Measurements from ENCODE around the gene TANGO2. TPM values are rescaled to one million over a fixed set of nuclear protein-coding genes. Genes with fewer than 3 reads are reported as not detected.

TANGO2 gene
- total RNA-seq, 1 experiment from 2014 or later, result 14.6 TPM

GRCh38 chr22:20009018-20009491 lies 11.9 kb upstream of the TANGO2 start:
- no CpG with 5 or more reads among the region's 9 CpGs for WGBS (ENCODE audit: extremely low coverage, insufficient read length, low lambda C conversion rate)
- Histone ChIP-seq H2BK12ac (ENCODE audit: insufficient read length, low read depth, low read length) (no peak overlapping the region), H3K4me2 (ENCODE audit: insufficient read depth, insufficient read length, low read length) (no peak overlapping the region), H4K91ac (ENCODE audit: insufficient read length, low read depth, low read length) (no peak overlapping the region), H3K14ac (ENCODE audit: insufficient read depth, low read length) (no peak overlapping the region), H4K5ac (ENCODE audit: insufficient read length, low read depth, low read length) (no peak overlapping the region), H2BK5ac (ENCODE audit: insufficient read length, low read length) (no peak overlapping the region), H3K18ac (ENCODE audit: insufficient read length, low read depth, low read length) (no peak overlapping the region), H2BK120ac (ENCODE audit: low read depth, low read length, poor library complexity, severe bottlenecking) (no peak overlapping the region), H3K56ac (ENCODE audit: insufficient read length, low read depth, low read length) (no peak overlapping the region), H2BK15ac (ENCODE audit: low read depth, low read length) (no peak overlapping the region), H3K27ac (ENCODE audit: insufficient read length, low read depth, low read length) (no peak overlapping the region), H2AFZ (ENCODE audit: low read length) (no peak overlapping the region), H2BK20ac (ENCODE audit: low read depth, low read length, poor library complexity, severe bottlenecking) (no peak overlapping the region), H3K79me1 (ENCODE audit: insufficient read depth, low read depth, low read length, poor library complexity, severe bottlenecking) (no peaks in the 10 kb centered on the region), H3K79me2 (ENCODE audit: insufficient read depth, low read length) (no peaks in the 10 kb centered on the region), H3K23me2 (ENCODE audit: insufficient read length, low read depth, low read length, poor library complexity, severe bottlenecking) (no peaks in the 10 kb centered on the region), H4K8ac (replicated peaks; ENCODE audit: insufficient read length, low read depth, low read length) (no peak overlapping the region), H3K4ac (ENCODE audit: low read depth, low read length) (no peak overlapping the region), H3K4me1 (ENCODE audit: insufficient read depth, low read length) (no peaks in the 10 kb centered on the region), H3K9me3 (ENCODE audit: control insufficient read depth, low read depth, low read length) (no peaks in the 10 kb centered on the region), H3K27me3 (ENCODE audit: insufficient read depth, low read length) (no peaks in the 10 kb centered on the region), H2AK5ac (ENCODE audit: insufficient read length, low read length) (no peak overlapping the region), H3T11ph (ENCODE audit: low read length) (no peak overlapping the region), H3K23ac (ENCODE audit: insufficient read length, low read depth, low read length) (no peak overlapping the region), H3K9ac (ENCODE audit: extremely low read depth, insufficient read length, low read length) (no peak overlapping the region), H4K20me1 (ENCODE audit: control insufficient read depth, insufficient read depth, insufficient read length) (no peaks in the 10 kb centered on the region)
- Mint-ChIP-seq H3K4me1 (peaks cover 5 to 8% of the 10 kb centered on the region in 2 experiments), H3K27ac (no peak overlapping the region), H3K36me3 (ENCODE audit: insufficient read depth in 1 of 3, low read depth in 3 of 3) (peaks cover 0 to 12% (median 11%) of the 10 kb centered on the region in 3 experiments; a peak in 6 of 7 replicates), H3K4me3 (no peak overlapping the region), H3K9me3 (peaks cover 10 to 13% of the 10 kb centered on the region in 2 experiments; a peak in 4 of 5 replicates), H3K27me3 (ENCODE audit: low read depth) (peaks cover under 1% of the 10 kb centered on the region; the same call in 1 of the 2 replicates)
- no peak for DNase-seq
- TF ChIP-seq CTCF (conservative IDR thresholded peaks at IDR 0.05), result no peak
